Measurements from ENCODE around the gene PCNX2.

- TF ChIP-seq ZNF70 (CRISPR knock-in tag; IDR thresholded peaks at IDR 0.05) = no peak
- no peak for TF ChIP-seq ZNF565 (CRISPR knock-in tag; conservative IDR thresholded peaks at IDR 0.05; ENCODE audit: low read depth)
- TF ChIP-seq TSHZ2 (CRISPR knock-in tag; IDR thresholded peaks at IDR 0.05) = no peak
- TF ChIP-seq PPARA (CRISPR knock-in tag; IDR thresholded peaks at IDR 0.05; ENCODE audit: borderline replicate concordance) = no peak
- TF ChIP-seq CSDC2 (CRISPR knock-in tag; IDR thresholded peaks at IDR 0.05) = no peak
Observed at GRCh38 chr1:233006108-233006507, 289.4 kb downstream of the PCNX2 start.
